ENCODE data around the gene CRYZ.

Gene CRYZ

GRCh38 chr1:74729741-74730478, 2.9 kb downstream of the CRYZ start:
- DNase-seq = no peak

GRCh38 chr1:74728736-74729135, 4.1 kb downstream of the CRYZ start:
- DNase-seq = no peak

- no peak for DNase-seq
Measured at GRCh38 chr1:74726063-74726462, 6.8 kb downstream of the CRYZ start.

- no peak for DNase-seq
Measured at GRCh38 chr1:74717626-74718025, 15.2 kb downstream of the CRYZ start.

- no peak for DNase-seq
Measured at GRCh38 chr1:74716822-74717221, 16.0 kb downstream of the CRYZ start.

GRCh38 chr1:74715806-74716205, 17.0 kb downstream of the CRYZ start:
- no peak for DNase-seq

GRCh38 chr1:74715236-74715502, 17.7 kb downstream of the CRYZ start:
- no peak for DNase-seq

- DNase-seq = no peak
Measured at GRCh38 chr1:74714429-74715235, 18.2 kb downstream of the CRYZ start.

- DNase-seq = no peak
Measured at GRCh38 chr1:74713849-74714248, 19.0 kb downstream of the CRYZ start.

GRCh38 chr1:74712881-74713280, 20.0 kb downstream of the CRYZ start:
- DNase-seq = peak; percentile 25

GRCh38 chr1:74703386-74704182, 29.3 kb downstream of the CRYZ start:
- no peak for DNase-seq

- no peak for DNase-seq
Measured at GRCh38 chr1:74699331-74699730, 33.5 kb downstream of the CRYZ start.

GRCh38 chr1:74697832-74698231, 35.0 kb downstream of the CRYZ start:
- no peak for DNase-seq

GRCh38 chr1:74693473-74693872, 39.4 kb downstream of the CRYZ start:
- no peak for DNase-seq

GRCh38 chr1:74690909-74691308, 41.9 kb downstream of the CRYZ start:
- no peak for DNase-seq

GRCh38 chr1:74690364-74690696, 42.5 kb downstream of the CRYZ start:
- peak; percentile 48 for DNase-seq

- DNase-seq = peak; percentile 85
Measured at GRCh38 chr1:74689621-74690363, 43.1 kb downstream of the CRYZ start.

GRCh38 chr1:74686928-74687327, 45.9 kb downstream of the CRYZ start:
- no peak for DNase-seq

GRCh38 chr1:74684301-74684700, 48.5 kb downstream of the CRYZ start:
- no peak for DNase-seq

GRCh38 chr1:74683656-74684055, 49.2 kb downstream of the CRYZ start:
- no peak for DNase-seq

GRCh38 chr1:74681851-74682250, 51.0 kb downstream of the CRYZ start:
- no peak for DNase-seq

- no peak for DNase-seq
Measured at GRCh38 chr1:74681449-74681848, 51.4 kb downstream of the CRYZ start.

GRCh38 chr1:74681001-74681400, 51.8 kb downstream of the CRYZ start:
- no peak for DNase-seq

Measured in NCI-H748 treated with DMSO at 0.1 percent for 48 hours (cell line).